ENCODE measurements around the gene PTPMT1.
"Not testable (repeated sequence)": the region's sequence is repeated elsewhere in the genome, so short reads cannot be mapped to it uniquely, and the experiment has no call there.

PTPMT1 gene

GRCh38 chr11:47531666-47532065 is 33.7 kb upstream of the PTPMT1 start:
- Histone ChIP-seq H3K4me1 (ENCODE audit: control insufficient read depth, insufficient read depth, low read length) (peaks cover 6% of the 10 kb centered on the region), H3K9ac (ENCODE audit: low read depth, low read length) (no peak overlapping the region), H3K9me3 (ENCODE audit: control insufficient read depth, insufficient read depth, low read length) (no peaks in the 10 kb centered on the region), H3K27ac (ENCODE audit: low read depth, low read length) (no peak overlapping the region), H3K36me3 (ENCODE audit: control insufficient read depth, insufficient read depth, low read length) (0 out of 2 replicates have a peak, but pooled peaks cover 4% of the 10 kb centered on the region), H3K4me3 (ENCODE audit: low read depth, low read length) (no peak overlapping the region), H3K27me3 (ENCODE audit: control insufficient read depth, insufficient read depth, low read length) (no peaks in the 10 kb centered on the region)

DNA sequence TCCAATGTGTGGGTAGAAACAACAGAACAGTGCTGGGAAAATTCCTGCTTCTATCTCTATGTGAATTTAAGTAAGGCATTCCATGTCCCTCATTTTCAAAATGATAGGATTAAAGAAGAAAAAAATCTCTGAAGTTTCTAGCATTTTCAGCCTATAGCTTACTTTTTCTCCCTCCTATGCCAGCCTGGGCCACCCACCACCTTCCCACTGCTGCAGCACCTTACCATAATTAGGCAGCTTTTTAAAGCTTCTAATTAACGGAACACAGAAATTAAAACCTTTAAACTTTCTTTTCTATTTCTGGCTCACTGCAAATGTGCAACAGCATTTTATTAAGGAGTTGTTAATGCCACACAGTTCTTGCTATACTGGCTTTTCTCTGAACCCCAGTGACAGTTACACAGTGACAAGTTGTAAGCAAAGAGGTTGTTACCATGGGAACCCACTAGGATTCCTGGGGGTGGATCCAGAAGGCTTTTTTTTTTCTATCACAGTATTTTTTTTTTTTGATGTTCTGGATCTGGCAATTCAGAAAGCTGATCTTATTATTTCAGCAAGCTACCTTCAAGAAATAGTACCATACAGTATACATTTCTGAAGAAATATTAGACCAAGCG is 32.7 kb upstream of the PTPMT1 start:
- 0 out of 2 replicates have a peak, but pooled peaks cover 4% of the 10 kb centered on the region for H3K36me3 ChIP-seq (ENCODE audit: control insufficient read depth, insufficient read depth, low read length)
- no peak overlapping the region for H3K4me3 ChIP-seq (ENCODE audit: low read depth, low read length)
- peak overlapping the region; percentile 8 for H3K27ac ChIP-seq (ENCODE audit: low read depth, low read length)
- H3K9me3 ChIP-seq (ENCODE audit: control insufficient read depth, insufficient read depth, low read length), result no peaks in the 10 kb centered on the region
- H3K4me1 ChIP-seq (ENCODE audit: control insufficient read depth, insufficient read depth, low read length), result peaks cover 6% of the 10 kb centered on the region
- H3K9ac ChIP-seq (ENCODE audit: low read depth, low read length), result no peak overlapping the region
- no peaks in the 10 kb centered on the region for H3K27me3 ChIP-seq (ENCODE audit: control insufficient read depth, insufficient read depth, low read length)

DNA sequence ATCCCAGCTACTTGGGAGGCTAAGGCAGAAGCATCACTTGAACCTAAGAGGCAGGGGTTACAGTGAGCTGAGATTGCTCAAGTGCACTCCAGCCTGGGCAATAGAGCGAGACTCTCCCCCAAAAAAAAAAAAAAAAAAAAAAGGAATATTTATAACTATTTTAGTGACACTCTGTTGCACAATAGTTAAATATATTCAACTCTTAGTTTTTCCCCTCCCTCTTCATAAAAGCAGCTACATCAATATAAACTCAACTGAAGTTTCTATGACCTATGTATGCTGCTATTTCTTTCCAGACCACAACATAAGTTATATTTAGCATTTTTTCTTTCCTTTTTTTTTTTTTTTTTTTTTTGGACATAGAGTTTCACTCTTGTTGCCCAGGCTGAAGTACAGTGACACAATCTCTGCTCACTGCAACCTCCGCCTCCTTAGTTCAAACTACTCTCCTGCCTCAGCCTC is 31.7 kb upstream of the PTPMT1 start:
- Histone ChIP-seq H3K27ac (ENCODE audit: low read depth, low read length) (no peak overlapping the region), H3K4me1 (ENCODE audit: control insufficient read depth, insufficient read depth, low read length) (peaks cover 8% of the 10 kb centered on the region), H3K36me3 (ENCODE audit: control insufficient read depth, insufficient read depth, low read length) (0 out of 2 replicates have a peak, but pooled peaks cover 4% of the 10 kb centered on the region), H3K4me3 (ENCODE audit: low read depth, low read length) (no peak overlapping the region), H3K9ac (ENCODE audit: low read depth, low read length) (no peak overlapping the region), H3K9me3 (ENCODE audit: control insufficient read depth, insufficient read depth, low read length) (no peaks in the 10 kb centered on the region), H3K27me3 (ENCODE audit: control insufficient read depth, insufficient read depth, low read length) (no peaks in the 10 kb centered on the region)

DNA sequence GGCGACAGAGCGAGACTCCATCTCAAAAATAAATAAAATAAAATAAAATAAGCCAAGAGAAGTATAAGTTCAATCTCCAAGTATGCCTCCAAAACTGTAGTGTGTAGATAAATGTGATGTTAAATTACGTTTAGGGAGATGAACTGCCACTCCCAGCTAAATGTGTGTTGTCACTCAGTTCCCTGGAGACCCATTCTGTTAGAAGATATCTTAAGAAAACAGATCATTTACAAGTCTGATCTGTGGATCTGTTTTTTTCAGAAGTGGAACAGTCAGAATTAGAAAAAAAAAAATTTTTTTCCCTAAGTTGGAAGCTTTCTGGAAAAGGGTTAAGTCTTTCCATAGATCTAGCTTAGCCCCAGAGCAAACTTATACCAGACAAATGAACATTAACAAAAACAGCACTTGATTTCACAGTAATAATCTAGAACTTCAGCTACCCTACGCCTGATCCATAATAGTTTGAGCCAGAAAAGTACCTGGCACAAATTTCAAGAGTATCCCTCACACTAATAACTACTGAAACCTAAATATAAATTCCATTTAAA is 30.6 kb upstream of the PTPMT1 start:
- no peaks in the 10 kb centered on the region for H3K9me3 ChIP-seq (ENCODE audit: control insufficient read depth, insufficient read depth, low read length)
- no peaks in the 10 kb centered on the region for H3K27me3 ChIP-seq (ENCODE audit: control insufficient read depth, insufficient read depth, low read length)
- H3K36me3 ChIP-seq (ENCODE audit: control insufficient read depth, insufficient read depth, low read length), result 0 out of 2 replicates have a peak, but pooled peaks cover 4% of the 10 kb centered on the region
- peaks cover 17% of the 10 kb centered on the region for H3K4me1 ChIP-seq (ENCODE audit: control insufficient read depth, insufficient read depth, low read length)
- no peak overlapping the region for H3K4me3 ChIP-seq (ENCODE audit: low read depth, low read length)
- no peak overlapping the region for H3K9ac ChIP-seq (ENCODE audit: low read depth, low read length)
- no peak overlapping the region for H3K27ac ChIP-seq (ENCODE audit: low read depth, low read length)

- no peak overlapping the region for H3K4me3 ChIP-seq (ENCODE audit: low read depth, low read length)
- 0 out of 2 replicates have a peak, but pooled peaks cover 4% of the 10 kb centered on the region for H3K36me3 ChIP-seq (ENCODE audit: control insufficient read depth, insufficient read depth, low read length)
- H3K9ac ChIP-seq (ENCODE audit: low read depth, low read length), result no peak overlapping the region
- no peak overlapping the region for H3K27ac ChIP-seq (ENCODE audit: low read depth, low read length)
- H3K4me1 ChIP-seq (ENCODE audit: control insufficient read depth, insufficient read depth, low read length), result peaks cover 23% of the 10 kb centered on the region
- no peaks in the 10 kb centered on the region for H3K9me3 ChIP-seq (ENCODE audit: control insufficient read depth, insufficient read depth, low read length)
- H3K27me3 ChIP-seq (ENCODE audit: control insufficient read depth, insufficient read depth, low read length), result no peaks in the 10 kb centered on the region
These were observed 28.5 kb upstream of the PTPMT1 start for GRCh38 chr11:47536915-47537314.

- H3K9me3 ChIP-seq (ENCODE audit: control insufficient read depth, insufficient read depth, low read length), result no peaks in the 10 kb centered on the region
- no peak overlapping the region for H3K27ac ChIP-seq (ENCODE audit: low read depth, low read length)
- 0 out of 2 replicates have a peak, but pooled peaks cover 4% of the 10 kb centered on the region for H3K36me3 ChIP-seq (ENCODE audit: control insufficient read depth, insufficient read depth, low read length)
- H3K9ac ChIP-seq (ENCODE audit: low read depth, low read length), result no peak overlapping the region; the same call in 1 of the 2 replicates
- peaks cover 22% of the 10 kb centered on the region for H3K4me1 ChIP-seq (ENCODE audit: control insufficient read depth, insufficient read depth, low read length)
- no peaks in the 10 kb centered on the region for H3K27me3 ChIP-seq (ENCODE audit: control insufficient read depth, insufficient read depth, low read length)
- H3K4me3 ChIP-seq (ENCODE audit: low read depth, low read length), result no peak overlapping the region
These were observed 26.4 kb upstream of the PTPMT1 start for GRCh38 chr11:47538741-47539565.

DNA sequence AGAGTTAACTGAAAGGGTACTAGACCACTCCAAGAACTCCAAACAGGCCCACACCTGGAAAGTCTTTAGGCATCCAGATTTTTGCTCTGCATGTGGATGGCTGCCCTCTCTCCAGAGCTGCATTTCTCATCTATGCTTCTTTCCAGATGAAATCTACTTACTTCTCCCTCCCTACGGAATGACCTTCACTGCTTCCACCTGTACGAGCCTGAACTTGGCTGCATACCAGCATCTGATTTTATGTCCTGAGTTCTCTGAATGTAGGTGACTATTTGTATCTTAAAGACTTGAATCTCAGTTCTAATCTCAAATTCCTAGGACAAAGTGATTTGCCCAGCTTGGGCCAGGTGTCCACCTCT is 25.7 kb upstream of the PTPMT1 start:
- H3K27ac ChIP-seq (ENCODE audit: low read depth, low read length), result no peak overlapping the region
- H3K9ac ChIP-seq (ENCODE audit: low read depth, low read length), result no peak overlapping the region

DNA sequence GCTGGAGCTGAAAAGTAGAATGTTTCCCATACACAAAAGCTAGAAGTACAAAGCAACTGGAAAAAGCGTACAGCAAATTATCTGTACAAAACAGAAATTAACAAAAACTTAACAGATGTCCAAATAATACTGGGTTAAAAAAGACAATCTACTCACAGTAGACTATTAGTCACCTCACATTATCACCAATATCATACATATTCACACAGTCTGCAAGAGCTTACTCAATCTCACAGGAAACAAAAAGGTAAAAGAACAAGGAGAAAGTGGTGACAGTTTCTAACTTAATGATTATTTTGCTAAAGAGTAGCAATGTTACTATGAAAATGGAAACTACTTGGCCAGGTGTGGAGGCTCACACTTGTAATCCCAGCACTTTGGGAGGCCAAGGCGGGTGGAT is 24.3 kb upstream of the PTPMT1 start:
- H3K4me1 ChIP-seq (ENCODE audit: control insufficient read depth, insufficient read depth, low read length), result peaks cover 22% of the 10 kb centered on the region
- H3K4me3 ChIP-seq (ENCODE audit: low read depth, low read length), result no peak overlapping the region
- H3K9me3 ChIP-seq (ENCODE audit: control insufficient read depth, insufficient read depth, low read length), result no peaks in the 10 kb centered on the region
- H3K27ac ChIP-seq (ENCODE audit: low read depth, low read length), result no peak overlapping the region
- H3K36me3 ChIP-seq (ENCODE audit: control insufficient read depth, insufficient read depth, low read length), result peaks cover 4% of the 10 kb centered on the region; the same call in 1 of the 2 replicates
- no peaks in the 10 kb centered on the region for H3K27me3 ChIP-seq (ENCODE audit: control insufficient read depth, insufficient read depth, low read length)
- no peak overlapping the region for H3K9ac ChIP-seq (ENCODE audit: low read depth, low read length)

More for the DNA sequence above, 25.7 kb upstream of the PTPMT1 start:
- Histone ChIP-seq H3K27me3 (ENCODE audit: control insufficient read depth, insufficient read depth, low read length) (no peaks in the 10 kb centered on the region), H3K36me3 (ENCODE audit: control insufficient read depth, insufficient read depth, low read length) (peaks cover 7% of the 10 kb centered on the region; the same call in 1 of the 2 replicates), H3K4me1 (ENCODE audit: control insufficient read depth, insufficient read depth, low read length) (peaks cover 22% of the 10 kb centered on the region), H3K4me3 (ENCODE audit: low read depth, low read length) (no peak overlapping the region), H3K9me3 (ENCODE audit: control insufficient read depth, insufficient read depth, low read length) (no peaks in the 10 kb centered on the region)

DNA sequence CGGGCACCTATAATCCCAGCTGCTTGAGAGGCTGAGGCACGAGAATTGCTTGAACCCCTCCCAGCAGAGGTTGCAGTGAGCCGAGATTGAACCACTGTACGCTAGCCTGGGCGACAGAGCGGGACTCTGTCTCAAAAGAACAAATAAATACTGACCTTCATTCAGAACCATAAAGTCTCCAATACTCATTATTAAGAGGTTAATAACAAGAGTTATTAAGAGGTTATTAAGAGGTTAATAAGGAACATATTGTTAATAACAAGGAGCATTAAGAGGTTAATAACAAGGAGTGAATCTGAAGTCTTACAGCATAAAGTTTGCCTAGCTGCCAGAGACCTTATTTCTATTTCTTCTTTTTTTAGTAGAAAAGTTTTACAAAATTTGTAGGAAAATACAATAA is 20.1 kb upstream of the PTPMT1 start:
- Histone ChIP-seq H3K4me3 (ENCODE audit: low read depth, low read length) (no peak overlapping the region), H3K36me3 (ENCODE audit: control insufficient read depth, insufficient read depth, low read length) (peaks cover 13% of the 10 kb centered on the region; the same call in 1 of the 2 replicates), H3K4me1 (ENCODE audit: control insufficient read depth, insufficient read depth, low read length) (peaks cover 6% of the 10 kb centered on the region; the same call in 1 of the 2 replicates)

DNA sequence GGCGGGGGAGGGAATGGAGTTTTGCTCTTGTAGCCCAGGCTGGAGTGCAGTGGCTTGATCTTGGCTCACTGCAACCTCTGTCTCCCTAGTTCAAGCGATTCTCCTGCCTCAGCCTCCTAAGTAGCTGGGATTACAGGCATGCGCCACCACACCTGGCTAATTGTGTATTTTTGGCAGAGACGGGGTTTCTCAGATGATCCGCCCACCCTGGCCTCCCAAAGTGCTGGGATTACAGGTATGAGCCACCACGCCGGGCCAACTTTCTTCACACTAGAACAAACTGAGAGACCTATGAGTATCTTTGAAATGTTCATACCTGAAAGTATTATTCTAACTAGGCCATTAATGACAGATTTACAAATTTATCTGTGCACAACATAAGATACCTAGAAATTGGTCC is 19.1 kb upstream of the PTPMT1 start:
- not testable (repeated sequence) for H3K9ac ChIP-seq (ENCODE audit: low read depth, low read length); H3K27ac ChIP-seq (ENCODE audit: low read depth, low read length); H3K27me3 ChIP-seq (ENCODE audit: control insufficient read depth, insufficient read depth, low read length); H3K9me3 ChIP-seq (ENCODE audit: control insufficient read depth, insufficient read depth, low read length); H3K4me3 ChIP-seq (ENCODE audit: low read depth, low read length)
- Histone ChIP-seq H3K36me3 (ENCODE audit: control insufficient read depth, insufficient read depth, low read length) (peaks cover 18% of the 10 kb centered on the region; the same call in 1 of the 2 replicates), H3K4me1 (ENCODE audit: control insufficient read depth, insufficient read depth, low read length) (peaks cover 13% of the 10 kb centered on the region)

More for the DNA sequence above, 20.1 kb upstream of the PTPMT1 start:
- Histone ChIP-seq H3K9me3 (ENCODE audit: control insufficient read depth, insufficient read depth, low read length) (no peaks in the 10 kb centered on the region), H3K27ac (ENCODE audit: low read depth, low read length) (no peak overlapping the region), H3K27me3 (ENCODE audit: control insufficient read depth, insufficient read depth, low read length) (no peaks in the 10 kb centered on the region), H3K9ac (ENCODE audit: low read depth, low read length) (no peak overlapping the region)
